ENCODE measurements around the gene WDR74.
A peak's percentile ranks its signal among the peaks of the same experiment; 100 is the strongest.
"Not testable (repeated sequence)": the region's sequence is repeated elsewhere in the genome, so short reads cannot be mapped to it uniquely, and the experiment has no call there.

Gene WDR74

GRCh38 chr11:62844154-62844553, 4.8 kb upstream of the WDR74 start:
- no peak overlapping the region for H3K4me3 ChIP-seq (ENCODE audit: low read depth, low read length)
- DNase-seq (ENCODE audit: low read depth): no peak

GRCh38 chr11:62843466-62843865, 4.1 kb upstream of the WDR74 start:
- TF ChIP-seq CTCF (IDR thresholded peaks at IDR 0.05; ENCODE audit: low read depth, low read length, missing control alignments): no peak
- no peak overlapping the region for H3K4me3 ChIP-seq (ENCODE audit: low read depth, low read length)
- DNase-seq (ENCODE audit: low read depth): no peak

More at GRCh38 chr11:62844154-62844553, 4.8 kb upstream of the WDR74 start:
- TF ChIP-seq CTCF (IDR thresholded peaks at IDR 0.05; ENCODE audit: low read depth, low read length, missing control alignments): no peak

- DNase-seq (ENCODE audit: low read depth); H3K4me3 ChIP-seq (ENCODE audit: low read depth, low read length): not testable (repeated sequence)
These were observed 3.5 kb upstream of the WDR74 start for GRCh38 chr11:62842891-62843290.

GRCh38 chr11:62842171-62842741, 2.9 kb upstream of the WDR74 start:
- TF ChIP-seq CTCF (IDR thresholded peaks at IDR 0.05; ENCODE audit: low read depth, low read length, missing control alignments): no peak
- peak overlapping the region; percentile 55 for H3K4me3 ChIP-seq (ENCODE audit: low read depth, low read length)
- DNase-seq (ENCODE audit: low read depth): no peak

GRCh38 chr11:62841361-62842170, 2.2 kb upstream of the WDR74 start:
- peak overlapping the region; percentile 55 for H3K4me3 ChIP-seq (ENCODE audit: low read depth, low read length)
- DNase-seq (ENCODE audit: low read depth): peak; percentile 99
- no peak for TF ChIP-seq CTCF (IDR thresholded peaks at IDR 0.05; ENCODE audit: low read depth, low read length, missing control alignments)

GRCh38 chr11:62840721-62841360, 1.5 kb upstream of the WDR74 start:
- DNase-seq (ENCODE audit: low read depth): not testable (repeated sequence)
- peak overlapping the region; percentile 89 for H3K4me3 ChIP-seq (ENCODE audit: low read depth, low read length)

GRCh38 chr11:62835336-62835735, 4.1 kb downstream of the WDR74 start:
- TF ChIP-seq CTCF (IDR thresholded peaks at IDR 0.05; ENCODE audit: low read depth, low read length, missing control alignments): no peak
- no peak overlapping the region for H3K4me3 ChIP-seq (ENCODE audit: low read depth, low read length)
- DNase-seq (ENCODE audit: low read depth): no peak

Data from GM12864 (cell line).